Measurements from ENCODE around the gene S100A11. TPM values are rescaled to one million over a fixed set of nuclear protein-coding genes. Genes with fewer than 3 reads are reported as not detected.

Gene S100A11
- total RNA-seq, 1 donor from 2014 or later = 358 TPM

- Mint-ChIP-seq H3K27ac (no peak overlapping the region), H3K4me3 (no peak overlapping the region), H3K4me1 (peaks cover 43% of the 10 kb centered on the region), H3K36me3 (peaks cover 41% of the 10 kb centered on the region), H3K27me3 (ENCODE audit: low read depth) (no peaks in the 10 kb centered on the region), H3K9me3 (no peaks in the 10 kb centered on the region)
- TF ChIP-seq, protein P1, sequence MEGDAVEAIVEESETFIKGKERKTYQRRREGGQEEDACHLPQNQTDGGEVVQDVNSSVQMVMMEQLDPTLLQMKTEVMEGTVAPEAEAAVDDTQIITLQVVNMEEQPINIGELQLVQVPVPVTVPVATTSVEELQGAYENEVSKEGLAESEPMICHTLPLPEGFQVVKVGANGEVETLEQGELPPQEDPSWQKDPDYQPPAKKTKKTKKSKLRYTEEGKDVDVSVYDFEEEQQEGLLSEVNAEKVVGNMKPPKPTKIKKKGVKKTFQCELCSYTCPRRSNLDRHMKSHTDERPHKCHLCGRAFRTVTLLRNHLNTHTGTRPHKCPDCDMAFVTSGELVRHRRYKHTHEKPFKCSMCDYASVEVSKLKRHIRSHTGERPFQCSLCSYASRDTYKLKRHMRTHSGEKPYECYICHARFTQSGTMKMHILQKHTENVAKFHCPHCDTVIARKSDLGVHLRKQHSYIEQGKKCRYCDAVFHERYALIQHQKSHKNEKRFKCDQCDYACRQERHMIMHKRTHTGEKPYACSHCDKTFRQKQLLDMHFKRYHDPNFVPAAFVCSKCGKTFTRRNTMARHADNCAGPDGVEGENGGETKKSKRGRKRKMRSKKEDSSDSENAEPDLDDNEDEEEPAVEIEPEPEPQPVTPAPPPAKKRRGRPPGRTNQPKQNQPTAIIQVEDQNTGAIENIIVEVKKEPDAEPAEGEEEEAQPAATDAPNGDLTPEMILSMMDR (IDR thresholded peaks at IDR 0.05; ENCODE audit: unreplicated experiment) = no peak
- DNase-seq (ENCODE audit: low spot score in 2 of 2, unreplicated experiment in 2 of 2) = no peak
Observed at GRCh38 chr1:151984313-151984956, 52.4 kb downstream of the S100A11 start.

Other genes starting within 250 kb of the S100A11 start
- gene TDRKH, start 246.5 kb downstream of the S100A11 start, total RNA-seq = 8.2 to 9.9 TPM (median 8.4 TPM) in 3 replicates
- gene LINGO4, start 231.6 kb downstream of the S100A11 start, total RNA-seq = not detected in 3 replicates
- not detected in 3 replicates for gene RORC, start 205.2 kb downstream of the S100A11 start, total RNA-seq
- 0.38 to 0.65 TPM (median 0.53 TPM) in 3 replicates for gene C2CD4D, start 197.2 kb downstream of the S100A11 start, total RNA-seq
- gene THEM5, start 183.3 kb downstream of the S100A11 start, total RNA-seq = not detected in 3 replicates
- 23.3 to 24.3 TPM (median 24.1 TPM) in 3 replicates for gene THEM4, start 127.5 kb downstream of the S100A11 start, total RNA-seq
- 219 to 234 TPM (median 222 TPM) in 3 replicates for gene S100A10, start 43.1 kb downstream of the S100A11 start, total RNA-seq
- gene TCHHL1, start 52.1 kb upstream of the S100A11 start, total RNA-seq = not detected in 3 replicates
- not detected in 3 replicates for gene TCHH, start 78.4 kb upstream of the S100A11 start, total RNA-seq
- gene RPTN, start 122.2 kb upstream of the S100A11 start, total RNA-seq = not detected in 3 replicates
- not detected in 3 replicates for gene HRNR, start 187.2 kb upstream of the S100A11 start, total RNA-seq

Measured in mesothelial cell of epicardium (in vitro differentiated cells).